HepG2 (cell line): Measurements from ENCODE around the gene KHNYN. TPM values are rescaled to one million over a fixed set of nuclear protein-coding genes. Genes with fewer than 3 reads are reported as not detected.

ENCODE experiments used
- CERS6 ChIP-seq: sonication (generic); formaldehyde crosslinking; IDR thresholded peaks from 2 replicates; pipeline ENCODE4 v1.5.0; 2020; ENCODE audit warnings: missing genetic modification reagents
- ETV6 ChIP-seq: sonication (generic); formaldehyde crosslinking; conservative IDR thresholded peaks from 2 replicates; pipeline ENCODE4 v1.4.0; 2020; ENCODE audit warnings: missing genetic modification reagents
- RERE ChIP-seq: IDR thresholded peaks from 2 replicates; pipeline ENCODE4 v1.6.1; 2016; ENCODE audit warnings: low read depth, missing genetic modification reagents, missing compliant biosample characterization
- SAP130 ChIP-seq: IDR thresholded peaks from 2 replicates; pipeline ENCODE4 v1.6.1; 2016; ENCODE audit warnings: low read depth
- TCF7L2 ChIP-seq: IDR thresholded peaks from 2 replicates; pipeline ENCODE4 v1.6.1; 2011; ENCODE audit warnings: mild to moderate bottlenecking, low read depth, low read length, moderate library complexity
- YY1 ChIP-seq: IDR thresholded peaks from 2 replicates; pipeline ENCODE4 v1.6.1; 2011; ENCODE audit warnings: low read length, low read depth, moderate library complexity, mild to moderate bottlenecking; ENCODE audit not compliant: insufficient read depth, insufficient replicate concordance
- ZBTB25 ChIP-seq: IDR thresholded peaks from 2 replicates; pipeline ENCODE4 v1.6.1; 2018; ENCODE audit warnings: missing genetic modification reagents
- ZBTB38 ChIP-seq: sonication (generic); formaldehyde crosslinking; IDR thresholded peaks from 2 replicates; pipeline ENCODE4 v1.5.1; 2020; ENCODE audit warnings: mild to moderate bottlenecking, missing genetic modification reagents
- ZMAT3 ChIP-seq: sonication (generic); formaldehyde crosslinking; conservative IDR thresholded peaks from 2 replicates; pipeline ENCODE4 v1.7.0; 2021; ENCODE audit warnings: missing genetic modification reagents
- ZNF136 ChIP-seq: sonication (generic); formaldehyde crosslinking; IDR thresholded peaks from 2 replicates; pipeline ENCODE4 v1.8.1; 2022; ENCODE audit warnings: low read depth, mild to moderate bottlenecking, moderate library complexity, missing genetic modification reagents
- ZNF740 ChIP-seq: sonication (generic); formaldehyde crosslinking; IDR thresholded peaks from 2 replicates; pipeline ENCODE4 v1.4.0; 2020; ENCODE audit warnings: missing genetic modification reagents
- ZNF747 ChIP-seq: sonication (generic); formaldehyde crosslinking; IDR thresholded peaks from 2 replicates; pipeline ENCODE4 v1.8.1; 2023; ENCODE audit warnings: missing genetic modification reagents, mild to moderate bottlenecking, borderline replicate concordance
- ZSCAN22 ChIP-seq: sonication (generic); formaldehyde crosslinking; IDR thresholded peaks from 2 replicates; pipeline ENCODE4 v1.4.0; 2020; ENCODE audit warnings: mild to moderate bottlenecking, missing genetic modification reagents
- polyA plus RNA-seq, 8 experiments: library from polyadenylated mRNA; depleted of rRNA in 3 of 8; stranded (reverse) in 7 of 8; unstranded in 1 of 8; fragments of >200 nt; fragmentation: Illumina TruSeq in 4 of 8; extraction: Trizol in 4 of 8; gene quantifications; 2 replicates each; pipeline versions ENCODE4 v1.2.1 to v1.2.3, GENCODE V29; 2011 to 2016; ENCODE audit warnings: low read depth in 4 of 8, missing spikeins in 1 of 8, mixed read lengths in 1 of 8; ENCODE audit not compliant: insufficient read depth in 1 of 8
- total RNA-seq, 5 experiments: library from RNA; depleted of rRNA; stranded (reverse); fragments of >200 nt; fragmentation: Illumina TruSeq; extraction: Trizol; gene quantifications; 2 replicates each; pipeline ENCODE4 v1.2.3, GENCODE V29; 2016; ENCODE audit warnings: low read depth in 1 of 5
- TF ChIP-seq, protein P1 (sequence below): sonication (generic); formaldehyde crosslinking; IDR thresholded peaks from 2 replicates; pipeline ENCODE4 v1.8.0; 2022; ENCODE audit warnings: missing genetic modification reagents, mild to moderate bottlenecking, borderline replicate concordance
- TF ChIP-seq, protein P2 (sequence below): sonication (generic); formaldehyde crosslinking; IDR thresholded peaks from 2 replicates; pipeline ENCODE4 v1.5.1; 2020; ENCODE audit warnings: mild to moderate bottlenecking, missing genetic modification reagents, moderate library complexity
- TF ChIP-seq, protein P3 (sequence below): IDR thresholded peaks from 2 replicates; pipeline ENCODE4 v1.6.1; 2012; ENCODE audit warnings: low read depth, low read length, improper control_type of control experiment

KHNYN gene
- total and polyA plus RNA-seq, 2 of the 13 experiments (the other 11 are each of a cell fraction or from before 2014, with no cell fraction given), result 52.8 to 75.7 TPM

DNA sequence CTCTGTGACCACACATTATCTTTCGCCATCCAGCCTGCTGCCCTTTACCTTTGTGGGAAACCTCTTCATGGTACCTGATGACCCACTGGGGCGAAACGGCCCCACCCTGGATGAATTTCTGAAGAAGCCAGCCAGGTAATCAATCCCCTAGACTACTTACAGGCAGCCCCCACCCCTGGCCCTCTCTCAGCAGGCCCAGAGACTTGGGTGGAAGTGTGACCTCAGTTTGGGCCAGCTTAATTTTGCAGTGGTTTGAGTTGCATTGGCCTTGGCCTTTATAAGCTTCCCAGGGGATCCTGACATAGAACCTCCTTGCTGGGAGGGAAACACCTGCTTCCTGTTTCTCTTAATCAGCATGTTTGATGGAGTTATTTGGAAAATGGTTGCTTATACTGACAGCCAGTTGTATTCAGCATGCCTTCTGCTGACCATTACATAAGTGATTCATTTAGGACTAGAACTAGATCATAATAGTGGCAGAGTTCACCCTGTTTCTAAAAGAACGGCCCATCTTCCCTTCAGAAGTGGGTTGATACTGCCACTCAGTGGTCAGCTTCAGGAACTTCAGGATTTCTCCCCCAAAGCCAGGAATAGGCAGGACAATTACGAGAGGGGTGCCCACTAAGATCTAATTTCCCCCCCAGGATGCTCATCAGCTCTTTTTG lies 6.7 kb downstream of the KHNYN start (continued):
- TF ChIP-seq RERE (CRISPR knock-in tag), result no peak
- peak; percentile 29; the same call in 1 of the 2 replicates for TF ChIP-seq SAP130
- TF ChIP-seq, protein P1, sequence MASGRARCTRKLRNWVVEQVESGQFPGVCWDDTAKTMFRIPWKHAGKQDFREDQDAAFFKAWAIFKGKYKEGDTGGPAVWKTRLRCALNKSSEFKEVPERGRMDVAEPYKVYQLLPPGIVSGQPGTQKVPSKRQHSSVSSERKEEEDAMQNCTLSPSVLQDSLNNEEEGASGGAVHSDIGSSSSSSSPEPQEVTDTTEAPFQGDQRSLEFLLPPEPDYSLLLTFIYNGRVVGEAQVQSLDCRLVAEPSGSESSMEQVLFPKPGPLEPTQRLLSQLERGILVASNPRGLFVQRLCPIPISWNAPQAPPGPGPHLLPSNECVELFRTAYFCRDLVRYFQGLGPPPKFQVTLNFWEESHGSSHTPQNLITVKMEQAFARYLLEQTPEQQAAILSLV (CRISPR knock-in tag), result 0 out of 2 replicates have a peak, but pooled peaks have one; percentile 12
- no peak for TF ChIP-seq CERS6
- peak; percentile 51; the same call in 1 of the 2 replicates for TF ChIP-seq ZMAT3 (CRISPR knock-in tag)
- TF ChIP-seq TCF7L2, result no peak
- TF ChIP-seq, protein P2, sequence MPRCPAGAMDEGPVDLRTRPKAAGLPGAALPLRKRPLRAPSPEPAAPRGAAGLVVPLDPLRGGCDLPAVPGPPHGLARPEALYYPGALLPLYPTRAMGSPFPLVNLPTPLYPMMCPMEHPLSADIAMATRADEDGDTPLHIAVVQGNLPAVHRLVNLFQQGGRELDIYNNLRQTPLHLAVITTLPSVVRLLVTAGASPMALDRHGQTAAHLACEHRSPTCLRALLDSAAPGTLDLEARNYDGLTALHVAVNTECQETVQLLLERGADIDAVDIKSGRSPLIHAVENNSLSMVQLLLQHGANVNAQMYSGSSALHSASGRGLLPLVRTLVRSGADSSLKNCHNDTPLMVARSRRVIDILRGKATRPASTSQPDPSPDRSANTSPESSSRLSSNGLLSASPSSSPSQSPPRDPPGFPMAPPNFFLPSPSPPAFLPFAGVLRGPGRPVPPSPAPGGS (CRISPR knock-in tag), result peak; percentile 21; the same call in 1 of the 2 replicates
- 0 out of 2 replicates have a peak, but pooled peaks have one; percentile 51 for TF ChIP-seq ZNF136 (CRISPR knock-in tag)
- TF ChIP-seq ZNF740 (CRISPR knock-in tag), result no peak
- no peak for TF ChIP-seq YY1
- TF ChIP-seq ZBTB38 (CRISPR knock-in tag), result no peak
- TF ChIP-seq ETV6 (CRISPR knock-in tag), result no peak; the same call in 1 of the 2 replicates
- TF ChIP-seq, protein P3, sequence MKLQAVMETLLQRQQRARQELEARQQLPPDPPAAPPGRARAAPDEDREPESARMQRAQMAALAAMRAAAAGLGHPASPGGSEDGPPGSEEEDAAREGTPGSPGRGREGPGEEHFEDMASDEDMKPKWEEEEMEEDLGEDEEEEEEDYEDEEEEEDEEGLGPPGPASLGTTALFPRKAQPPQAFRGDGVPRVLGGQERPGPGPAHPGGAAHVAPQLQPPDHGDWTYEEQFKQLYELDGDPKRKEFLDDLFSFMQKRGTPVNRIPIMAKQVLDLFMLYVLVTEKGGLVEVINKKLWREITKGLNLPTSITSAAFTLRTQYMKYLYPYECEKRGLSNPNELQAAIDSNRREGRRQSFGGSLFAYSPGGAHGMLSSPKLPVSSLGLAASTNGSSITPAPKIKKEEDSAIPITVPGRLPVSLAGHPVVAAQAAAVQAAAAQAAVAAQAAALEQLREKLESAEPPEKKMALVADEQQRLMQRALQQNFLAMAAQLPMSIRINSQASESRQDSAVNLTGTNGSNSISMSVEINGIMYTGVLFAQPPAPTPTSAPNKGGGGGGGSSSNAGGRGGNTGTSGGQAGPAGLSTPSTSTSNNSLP, result peak; percentile 54; the same call in 1 of the 2 replicates
- peak; percentile 57; the same call in 1 of the 2 replicates for TF ChIP-seq ZBTB25 (CRISPR knock-in tag)
- no peak for TF ChIP-seq ZSCAN22 (CRISPR knock-in tag)
- TF ChIP-seq ZNF747 (CRISPR knock-in tag), result no peak
